G401 (cell line): ENCODE data around the gene POLD3. TPM values are rescaled to one million over a fixed set of nuclear protein-coding genes. Genes with fewer than 3 reads are reported as not detected.
"Not testable (repeated sequence)": the region's sequence is repeated elsewhere in the genome, so short reads cannot be mapped to it uniquely, and the experiment has no call there.

Source experiments
- DNase-seq: peaks from one replicate; pipeline ENCODE4 v3.0.0-alpha.2; 2015; ENCODE audit warnings: low spot score
- in situ Hi-C: cut with HindIII; loops from 2 replicates; pipeline ENCODE4 v1.10.0; 2016; ENCODE audit warnings: low sequenced_read_pairs, mixed read lengths
- total RNA-seq: library from RNA; depleted of rRNA; stranded (reverse); fragments of >200 nt; shearing (Covaris generic); gene quantifications from 2 replicates; pipeline ENCODE4 v1.2.3, GENCODE V29; 2014

The POLD3 gene
- total RNA-seq, 1 experiment from 2014 or later = 30.7 TPM

DNA sequence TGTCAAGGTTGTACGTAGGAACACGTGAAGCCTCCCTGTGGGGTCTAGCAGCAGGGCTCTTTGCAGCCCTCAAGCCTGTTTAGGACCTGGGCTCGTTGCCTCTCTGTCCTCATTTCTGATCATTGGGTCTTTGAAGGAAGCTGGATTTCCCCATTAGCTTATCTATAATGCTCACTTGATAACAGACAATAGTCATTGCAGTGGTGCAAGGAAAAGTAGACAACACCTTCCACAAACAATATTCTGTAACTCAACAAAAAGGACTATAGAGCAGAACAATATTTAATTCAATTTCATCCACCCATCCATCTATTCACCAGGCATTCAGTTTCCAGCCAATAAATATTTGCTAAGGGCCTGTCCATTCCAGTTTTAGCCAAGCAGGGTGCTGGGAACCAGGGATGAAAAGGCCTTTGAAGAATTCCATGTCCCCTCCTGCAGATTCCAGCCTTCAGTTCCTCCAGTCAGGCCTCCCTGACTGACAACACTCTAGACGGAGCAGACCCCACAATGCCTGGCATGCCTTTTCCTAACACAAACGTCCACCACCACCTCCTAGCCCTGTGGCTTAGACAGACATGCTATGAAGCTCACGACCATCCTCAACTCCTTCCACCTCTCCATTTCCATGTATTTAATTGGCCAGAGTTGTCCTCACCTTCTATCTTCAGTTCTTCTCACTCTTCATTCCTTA, 12.7 kb upstream of the POLD3 start:
- no peak for DNase-seq
- in situ Hi-C loops = no loop called here

DNA sequence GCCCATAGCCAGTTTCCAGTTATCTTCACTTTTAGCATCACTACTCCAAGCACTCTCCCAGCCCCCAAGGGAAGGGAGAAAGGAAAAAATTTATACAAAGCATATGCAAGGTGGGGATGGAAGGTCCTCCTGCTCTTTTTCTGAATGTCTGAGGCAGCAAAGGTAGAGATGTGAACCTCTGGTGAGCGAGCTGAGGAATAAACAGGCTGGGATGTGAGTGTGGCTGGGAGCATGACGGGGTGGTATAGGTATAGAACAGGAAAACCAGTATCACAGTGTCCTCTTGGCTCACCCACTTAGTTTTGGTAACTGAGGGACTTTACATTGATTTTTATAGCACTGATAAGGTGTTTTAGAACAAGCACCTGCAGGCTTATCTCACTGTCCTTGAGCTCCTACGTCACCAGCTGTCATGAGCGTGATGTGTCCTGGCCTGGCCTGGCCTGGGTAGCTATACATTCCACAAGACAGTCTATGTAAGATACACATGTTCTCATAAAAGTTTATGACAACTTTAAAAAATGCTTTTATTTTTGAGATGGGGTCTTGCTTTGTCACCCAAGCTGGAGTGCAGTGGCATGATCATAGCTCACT, 10.3 kb upstream of the POLD3 start:
- in situ Hi-C loops = no loop called here
- DNase-seq = no peak

DNA sequence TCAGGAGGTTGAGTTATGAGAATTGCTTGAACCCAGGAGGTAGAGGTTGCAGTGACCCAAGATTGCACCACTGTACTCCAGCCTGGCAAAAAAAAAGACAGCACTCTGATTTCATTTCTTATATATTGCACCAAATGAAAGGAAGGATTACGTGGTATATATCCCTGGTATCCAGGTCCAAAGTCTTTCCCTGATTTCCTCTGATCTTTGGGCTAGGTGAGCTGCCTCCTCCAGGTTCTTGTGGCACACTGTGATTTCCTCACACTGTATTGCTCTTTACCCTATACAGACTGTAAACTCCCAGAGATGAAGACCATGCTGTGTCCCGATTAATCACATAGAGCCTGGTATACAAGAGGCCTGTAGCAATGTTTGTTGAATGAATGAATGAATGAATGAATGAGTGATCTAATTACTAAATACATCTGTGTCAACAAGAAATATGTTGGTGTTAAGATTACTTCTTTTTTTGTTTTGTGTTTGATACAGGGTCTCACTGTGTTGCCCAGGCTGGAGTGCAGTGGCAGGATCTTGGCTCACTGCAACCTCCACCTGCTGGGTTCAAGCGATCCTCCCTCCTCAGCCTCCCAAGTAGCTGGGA, 9.3 kb upstream of the POLD3 start:
- no peak for DNase-seq
- in situ Hi-C loops = no loop called here

DNA sequence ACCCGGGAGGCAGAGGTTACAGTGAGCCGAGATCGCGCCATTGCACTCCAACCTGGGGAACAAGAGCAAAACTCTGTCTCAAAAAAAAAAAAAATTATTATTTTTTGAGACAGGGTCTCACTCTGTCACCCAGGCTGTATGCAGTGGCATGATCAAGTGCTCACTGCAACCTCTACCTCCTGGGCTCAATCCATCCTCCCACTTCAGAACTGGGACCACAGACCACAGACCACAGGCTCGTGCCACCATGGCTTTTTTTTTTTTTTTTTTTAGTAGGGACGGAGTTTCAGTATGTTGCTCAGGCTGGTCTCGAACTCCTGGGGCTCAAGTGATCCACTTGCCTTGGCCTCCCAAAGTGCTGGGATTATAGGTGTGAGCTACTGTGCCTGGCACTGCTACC, 1.9 kb upstream of the POLD3 start:
- in situ Hi-C loops = not testable (repeated sequence)

DNA sequence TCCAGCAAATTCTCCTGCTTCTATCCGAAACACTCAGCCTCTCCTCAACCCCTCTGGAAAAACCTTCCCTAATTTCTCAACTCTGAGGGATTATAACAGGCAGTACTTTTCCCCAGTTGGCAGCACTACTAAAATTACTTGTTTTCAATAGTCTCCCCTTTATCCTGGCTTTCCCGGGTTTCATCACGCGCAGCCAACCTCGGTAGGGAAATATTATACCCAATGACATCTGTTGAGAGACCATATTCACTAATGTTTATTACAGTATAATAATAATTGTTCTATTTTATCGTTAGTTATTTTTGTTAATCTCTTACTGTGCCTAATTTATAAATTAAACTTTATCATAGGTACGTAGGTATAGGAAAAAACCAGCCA, 330 bp upstream of the POLD3 start:
- in situ Hi-C loops = no loop called here
- DNase-seq = no peak

More for the DNA sequence above, 1.9 kb upstream of the POLD3 start:
- not testable (repeated sequence) for DNase-seq

DNA sequence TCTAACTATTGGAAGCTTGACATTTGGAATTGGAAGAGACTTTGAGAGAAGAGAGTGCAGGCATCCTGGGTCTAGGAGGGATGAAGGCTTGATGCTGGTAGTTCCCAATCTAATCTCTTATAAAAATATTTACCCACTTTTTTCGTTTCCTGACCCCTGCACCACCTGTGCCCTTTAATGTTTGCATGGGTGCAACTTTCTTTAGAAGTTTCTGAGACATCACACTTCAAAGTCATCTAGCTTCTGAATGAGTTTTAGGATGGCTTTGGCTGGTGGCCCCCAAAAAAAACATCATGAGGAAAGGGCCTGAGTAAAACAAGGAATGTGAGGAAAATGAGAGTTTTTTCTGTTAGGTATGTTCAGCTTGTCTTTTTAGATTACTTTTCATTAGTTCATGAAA, 1.1 kb downstream of the POLD3 start:
- no peak for DNase-seq
- in situ Hi-C loops = no loop called here

DNA sequence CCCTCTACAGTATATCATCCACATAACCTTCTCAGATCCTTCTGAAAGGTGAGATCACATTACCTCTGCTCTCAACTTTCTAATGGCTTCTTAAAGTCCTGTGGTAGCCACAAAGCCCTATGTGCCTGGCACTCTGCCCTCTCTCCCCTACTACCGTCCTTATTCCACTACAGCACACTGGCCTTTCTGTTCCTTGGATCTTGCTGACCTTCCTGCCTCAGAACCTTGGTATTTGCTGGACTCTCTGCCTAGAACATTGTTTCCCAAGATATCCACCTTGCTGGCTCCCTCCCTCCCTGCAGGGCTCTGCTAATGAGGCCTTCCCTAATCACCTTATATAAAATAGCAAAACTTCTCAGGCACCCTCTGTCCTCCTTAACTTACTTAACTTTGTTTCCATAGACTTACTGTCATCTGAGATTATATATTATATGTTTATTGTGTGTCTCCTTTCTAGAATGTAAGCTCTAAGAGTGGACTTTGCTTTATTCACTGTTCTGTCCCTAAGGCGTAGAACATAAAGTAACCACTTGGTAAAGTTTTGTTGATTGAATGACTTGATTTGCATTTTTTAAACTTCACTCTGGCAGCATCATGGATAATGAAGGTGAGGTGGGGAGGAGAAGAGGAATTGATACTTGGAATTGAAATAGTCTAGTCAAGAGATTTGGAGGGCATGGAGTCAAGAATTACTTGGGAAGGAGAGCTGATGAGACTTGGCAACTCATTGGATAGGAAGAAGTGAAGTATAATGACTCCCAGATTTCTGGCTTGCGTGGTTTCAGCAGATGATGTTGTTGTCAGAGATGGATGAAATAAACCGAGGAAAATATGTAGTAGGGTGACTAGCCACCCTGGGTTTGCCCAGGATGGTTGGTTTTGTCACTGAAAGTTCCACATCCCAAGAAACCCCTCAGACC, 10.5 kb downstream of the POLD3 start:
- DNase-seq = no peak
- in situ Hi-C loops = no loop called here

DNA sequence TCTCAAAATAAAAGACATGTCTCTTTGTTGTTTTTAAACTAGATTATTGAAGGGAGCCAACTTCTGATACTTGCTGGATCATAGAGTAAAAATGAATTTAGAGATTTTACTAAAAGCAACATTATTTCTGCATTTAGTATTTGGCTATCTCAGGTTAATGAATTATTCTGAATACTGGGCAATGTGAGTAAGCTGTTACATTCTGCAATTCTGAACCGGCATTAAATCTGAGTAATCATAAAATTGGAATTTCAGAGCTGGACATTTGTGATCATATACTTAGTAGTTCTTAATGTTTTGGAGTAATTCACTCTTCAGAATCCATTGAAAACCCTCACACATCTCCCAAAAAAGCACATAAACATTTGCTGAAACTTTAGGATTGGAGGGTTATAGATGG, 11.5 kb downstream of the POLD3 start:
- DNase-seq = no peak
- in situ Hi-C loops = no loop called here

DNA sequence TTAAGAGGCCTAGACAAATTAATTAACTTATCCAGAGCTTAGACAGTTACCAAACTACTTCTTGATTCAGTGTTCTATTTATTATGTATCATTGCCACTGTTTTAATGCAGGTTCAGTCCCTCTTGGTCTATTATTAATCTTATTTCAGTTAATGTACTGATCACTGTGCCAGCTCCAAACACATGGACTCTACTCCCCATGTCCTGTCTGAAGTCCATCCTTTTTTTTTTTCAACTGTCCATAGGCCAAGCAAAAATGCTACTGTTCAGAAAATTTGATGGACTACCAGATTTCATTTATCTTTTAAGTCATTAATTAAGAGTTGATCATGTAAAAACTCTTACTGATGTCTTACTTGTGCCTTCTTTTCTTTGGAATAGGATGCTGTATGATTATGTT, 11.9 kb downstream of the POLD3 start:
- in situ Hi-C loops = no loop called here

DNA sequence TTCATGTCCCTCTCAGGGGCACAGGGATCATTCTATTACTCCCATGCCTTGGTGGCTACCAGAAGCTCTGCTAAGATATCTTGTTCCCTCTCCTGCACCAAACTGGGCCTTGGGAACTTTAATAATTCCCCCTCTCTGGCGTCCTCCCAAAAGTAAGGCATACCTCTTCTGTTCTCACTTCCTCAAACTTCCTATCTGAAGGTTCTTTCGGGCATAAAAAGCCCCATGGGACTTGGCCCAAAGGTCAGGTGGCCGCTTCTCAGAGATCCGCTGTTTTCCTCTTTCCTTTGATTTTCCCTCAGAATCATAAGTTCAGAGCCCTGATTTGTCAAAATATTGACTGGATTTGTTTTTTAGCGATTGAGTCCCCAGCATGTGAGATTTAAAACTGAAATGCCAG, 13.0 kb downstream of the POLD3 start:
- in situ Hi-C loops = no loop called here
- DNase-seq = no peak

More for the DNA sequence above, 11.9 kb downstream of the POLD3 start:
- no peak for DNase-seq

DNA sequence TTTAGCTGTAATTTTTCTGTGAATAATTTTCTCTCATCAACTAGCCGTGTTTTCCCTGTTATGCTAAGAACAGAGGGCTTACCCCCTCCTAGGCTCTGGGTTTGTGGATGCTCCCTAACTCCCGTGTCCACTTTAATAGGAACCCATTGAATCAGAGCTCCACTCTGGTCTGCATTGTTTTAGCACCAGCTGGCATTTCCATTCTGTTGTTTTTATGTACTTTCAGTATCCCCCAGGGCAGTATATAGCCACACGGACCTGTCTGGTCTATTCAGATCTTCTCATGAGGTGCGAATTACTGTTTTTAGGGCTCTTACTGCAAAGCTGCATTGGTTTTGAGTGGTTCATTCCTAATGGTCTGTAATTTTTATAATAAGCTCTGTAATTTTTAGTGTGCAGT, 16.0 kb downstream of the POLD3 start:
- in situ Hi-C loops = no loop called here
- DNase-seq = no peak

DNA sequence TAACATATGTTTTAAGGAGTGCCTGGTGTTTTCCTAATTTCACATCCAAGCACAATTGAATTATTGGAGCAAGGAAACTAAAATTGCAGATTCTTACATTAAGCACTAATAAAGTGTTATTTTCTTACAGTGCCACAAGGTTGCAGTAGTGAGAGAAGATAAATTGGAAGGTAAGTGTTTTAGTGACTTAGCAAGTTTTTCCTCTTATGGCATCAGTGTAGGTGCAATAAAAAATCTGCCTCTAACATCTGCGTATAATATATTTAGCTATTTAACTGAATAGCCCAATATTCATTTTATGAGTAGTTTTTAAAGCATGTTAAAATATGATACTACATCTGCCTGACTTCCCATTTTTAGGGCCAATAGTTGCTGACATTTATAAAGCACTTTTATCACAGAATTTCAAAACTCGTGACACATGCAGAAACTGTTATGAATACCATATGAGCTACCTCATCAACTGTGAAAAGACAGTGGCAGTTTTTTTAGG, 19.0 kb downstream of the POLD3 start:
- in situ Hi-C loops = no loop called here
- DNase-seq = peak; percentile 23

DNA sequence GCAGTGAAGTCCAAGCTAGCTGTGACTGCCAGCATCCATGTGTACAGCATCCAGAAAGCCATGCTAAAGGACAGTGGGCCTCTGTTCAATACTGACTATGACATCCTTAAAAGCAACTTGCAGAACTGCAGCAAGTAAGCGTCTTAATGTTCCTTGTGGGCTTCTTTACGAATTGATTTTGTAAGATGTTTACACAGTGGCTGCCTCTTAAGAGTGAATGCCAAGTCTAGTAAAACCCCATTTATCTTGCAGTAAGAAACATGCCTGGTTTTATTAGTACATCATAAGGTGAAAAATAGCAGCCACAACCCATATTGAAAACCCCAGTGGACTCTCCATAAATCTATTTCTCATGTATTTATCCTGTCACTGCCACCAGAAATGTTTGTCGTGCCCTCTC, 20.5 kb downstream of the POLD3 start:
- DNase-seq = no peak
- in situ Hi-C loops = no loop called here

DNA sequence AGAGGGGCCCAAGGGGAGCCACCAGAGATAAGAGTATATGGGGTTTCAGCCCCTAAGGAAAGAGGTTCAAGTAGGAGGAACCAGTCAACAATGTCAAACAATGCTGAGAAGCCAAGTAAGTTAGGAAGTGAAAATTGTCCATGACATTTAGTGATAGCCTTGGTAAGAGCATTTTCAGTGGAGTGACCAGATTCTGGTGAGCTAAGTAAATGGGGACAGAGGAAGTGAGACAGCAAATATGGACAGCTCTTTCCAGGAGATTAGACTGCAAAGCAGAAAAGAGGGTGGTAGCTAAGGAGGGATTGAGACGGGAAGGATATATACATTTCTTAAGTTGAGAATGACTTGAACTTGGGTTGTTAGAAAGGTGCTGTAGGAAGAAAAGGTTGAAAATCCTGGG, 22.9 kb downstream of the POLD3 start:
- in situ Hi-C loops = no loop called here
- no peak for DNase-seq

DNA sequence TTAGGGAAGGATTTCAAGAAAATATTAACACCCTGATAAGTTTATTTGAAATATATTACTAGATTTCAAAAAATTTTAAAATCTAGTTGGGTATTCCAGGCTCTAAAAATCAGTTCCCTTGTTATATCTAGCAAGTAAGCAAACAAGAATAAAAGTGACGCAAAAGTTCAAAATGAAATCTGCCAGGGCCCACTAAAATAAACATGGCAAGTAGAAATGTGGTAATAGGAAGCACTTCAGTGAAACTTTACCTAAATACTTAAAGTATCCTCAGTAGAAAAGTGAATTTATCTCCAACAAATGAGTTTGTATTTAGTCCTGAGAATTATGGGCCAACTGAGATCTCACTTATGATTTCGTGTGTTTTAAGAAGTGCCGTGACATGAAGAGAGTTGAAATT, 23.6 kb downstream of the POLD3 start:
- DNase-seq = no peak
- in situ Hi-C loops = no loop called here

DNA sequence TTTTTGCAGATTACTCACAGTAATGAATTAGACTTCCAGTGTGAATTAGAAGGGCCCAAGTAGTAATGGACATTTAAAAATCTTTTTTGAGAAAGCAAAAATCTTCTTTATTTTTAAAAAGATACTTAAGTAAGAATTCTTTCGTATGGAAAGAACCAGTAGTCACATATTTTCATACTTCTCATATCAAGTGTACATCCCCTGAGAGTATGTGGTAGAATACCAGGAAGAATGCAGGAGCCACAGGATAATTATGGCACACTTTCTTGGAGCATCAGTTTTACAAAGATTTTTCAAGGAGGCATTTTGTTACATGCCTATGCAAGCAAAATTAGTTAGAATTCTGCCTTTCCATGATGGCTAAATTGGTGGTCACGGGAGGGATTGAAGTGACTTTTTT, 28.1 kb downstream of the POLD3 start:
- no peak for DNase-seq
- in situ Hi-C loops = no loop called here

DNA sequence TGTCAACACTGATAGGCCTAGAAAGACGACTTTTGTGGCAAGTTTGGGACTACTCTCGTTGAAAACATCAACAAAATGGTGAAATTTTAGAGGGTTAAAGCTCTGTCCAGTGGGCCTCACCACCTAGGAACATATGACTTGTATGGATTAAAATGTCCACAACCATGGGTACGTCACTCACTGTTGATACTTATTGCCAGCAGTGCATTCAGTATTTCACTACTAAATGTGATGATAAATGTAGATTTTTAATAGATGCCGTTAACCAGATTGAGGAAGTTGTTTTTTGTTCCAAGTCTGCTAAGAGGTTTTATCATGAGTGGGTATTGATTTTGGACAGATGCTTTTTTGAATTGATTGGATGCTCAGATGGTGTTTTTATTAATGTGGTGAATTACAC, 33.7 kb downstream of the POLD3 start:
- in situ Hi-C loops = no loop called here
- no peak for DNase-seq

DNA sequence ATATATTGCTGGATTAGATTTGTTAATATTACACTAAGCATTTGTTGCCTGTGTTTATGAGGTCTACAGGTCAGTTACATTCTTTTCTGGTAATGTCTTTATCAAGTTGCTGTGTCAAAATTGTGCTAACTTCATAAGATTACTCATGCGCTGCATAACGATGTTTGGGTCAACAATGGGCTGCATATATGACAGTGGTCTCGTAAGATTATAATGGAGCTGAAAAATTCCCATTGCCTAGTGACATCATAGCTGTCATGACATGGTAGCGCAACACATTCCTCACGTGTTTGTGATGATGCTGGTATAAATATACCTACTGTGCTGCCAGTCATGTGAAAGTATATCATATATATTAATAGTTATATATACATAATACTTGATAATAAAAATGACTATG, 34.2 kb downstream of the POLD3 start:
- DNase-seq = no peak
- in situ Hi-C loops = no loop called here

DNA sequence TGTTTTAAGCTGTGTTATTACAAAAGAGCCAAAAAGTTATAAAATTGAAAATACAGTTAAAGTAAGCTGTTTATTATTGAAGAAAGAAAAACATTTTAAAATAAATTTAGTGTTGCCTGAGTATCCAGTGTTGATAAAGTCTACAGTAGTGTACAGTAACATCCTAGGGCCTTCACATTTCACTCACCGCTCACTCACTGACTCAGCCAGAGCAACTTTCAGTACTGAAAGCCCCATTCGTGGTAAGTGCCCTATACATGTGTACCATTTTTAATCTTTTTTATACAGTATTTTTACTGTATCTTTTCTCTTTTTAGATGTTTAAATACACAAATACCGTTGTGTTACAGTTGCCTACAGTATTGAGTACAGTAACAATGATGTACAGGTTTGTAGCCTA, 35.0 kb downstream of the POLD3 start:
- in situ Hi-C loops = no loop called here
- DNase-seq = no peak

DNA sequence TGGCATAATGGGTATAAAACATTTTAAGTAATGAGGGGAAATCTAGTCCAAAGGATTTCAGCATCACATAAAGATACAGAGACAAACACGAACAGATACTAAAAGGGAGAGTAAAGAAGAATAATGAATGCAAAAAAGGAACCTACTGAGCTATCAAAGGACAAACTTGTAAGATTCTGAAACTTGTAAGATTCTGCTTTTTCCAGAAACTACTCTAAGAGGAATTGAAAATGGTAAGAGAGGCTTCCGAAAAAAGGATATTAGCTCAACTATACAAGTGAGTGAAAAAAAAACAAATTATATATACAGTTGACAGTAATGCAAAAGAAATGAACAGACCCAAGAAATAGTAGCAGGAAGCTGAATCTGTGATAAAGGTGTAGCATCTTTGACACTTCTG, 37.7 kb downstream of the POLD3 start:
- no peak for DNase-seq
- in situ Hi-C loops = no loop called here
